ENCODE measurements around the gene PRM1. TPM values are rescaled to one million over a fixed set of nuclear protein-coding genes. Genes with fewer than 3 reads are reported as not detected.
A peak's percentile ranks its signal among the peaks of the same experiment; 100 is the strongest.

The PRM1 gene
- total RNA-seq, 1 experiment from 2014 or later = 0.48 TPM

DNA sequence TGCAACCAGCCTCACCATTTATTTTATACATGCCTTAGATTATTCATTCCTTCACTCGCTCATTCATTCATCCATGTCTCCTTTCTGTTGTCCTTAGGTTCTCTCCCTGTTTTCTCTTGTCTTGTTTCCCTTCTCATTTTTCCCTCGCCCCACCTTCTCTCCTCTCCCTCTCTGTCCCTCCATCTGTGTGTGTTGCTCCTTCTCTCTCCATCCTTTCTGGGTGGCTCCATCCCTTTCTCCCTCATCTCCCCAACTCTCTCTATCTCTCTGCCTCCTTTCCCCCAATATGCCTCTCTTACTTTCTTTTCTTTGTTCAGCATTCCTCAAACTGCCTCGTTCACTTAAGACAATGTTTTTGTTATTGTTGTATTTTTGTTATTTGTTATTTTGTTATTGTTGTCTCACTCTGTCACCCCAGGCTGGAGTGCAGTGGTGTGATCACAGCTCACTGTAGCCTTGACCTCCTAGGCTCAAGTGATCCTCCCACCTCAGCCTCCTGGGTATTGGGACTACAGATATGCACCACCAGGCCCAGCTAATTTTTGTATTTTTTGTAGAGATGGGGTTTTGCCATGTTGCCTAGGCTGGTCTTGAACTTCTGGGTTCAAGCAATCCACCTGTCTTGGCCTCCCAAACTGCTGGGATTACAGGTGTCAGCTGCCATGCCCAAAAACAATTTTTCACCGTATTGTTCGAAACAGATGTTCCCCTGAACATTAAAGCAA lies 39.5 kb downstream of the PRM1 start:
- Mint-ChIP-seq H3K9me3 (peaks cover 5% of the 10 kb centered on the region), H3K4me3 (no peak overlapping the region), H3K4me1 (peaks cover 5% of the 10 kb centered on the region), H3K36me3 (no peaks in the 10 kb centered on the region), H3K27me3 (ENCODE audit: low read depth) (no peaks in the 10 kb centered on the region; the same call in 1 of the 2 replicates), H3K27ac (no peak overlapping the region)
- POLR2A ChIA-PET = no interaction called here
- TF ChIP-seq IRF1 (CRISPR knock-in tag; IDR thresholded peaks at IDR 0.05) (no peak), E2F5 (CRISPR knock-in tag; IDR thresholded peaks at IDR 0.05) (no peak), JAZF1 (CRISPR knock-in tag; IDR thresholded peaks at IDR 0.05) (no peak), TEAD1 (CRISPR knock-in tag; IDR thresholded peaks at IDR 0.05) (no peak), MXD4 (CRISPR knock-in tag; IDR thresholded peaks at IDR 0.05; ENCODE audit: borderline replicate concordance) (no peak), ATF1 (CRISPR knock-in tag; IDR thresholded peaks at IDR 0.05) (no peak), ZNF232 (CRISPR knock-in tag; IDR thresholded peaks at IDR 0.05) (no peak)
- TF ChIP-seq, protein P1, sequence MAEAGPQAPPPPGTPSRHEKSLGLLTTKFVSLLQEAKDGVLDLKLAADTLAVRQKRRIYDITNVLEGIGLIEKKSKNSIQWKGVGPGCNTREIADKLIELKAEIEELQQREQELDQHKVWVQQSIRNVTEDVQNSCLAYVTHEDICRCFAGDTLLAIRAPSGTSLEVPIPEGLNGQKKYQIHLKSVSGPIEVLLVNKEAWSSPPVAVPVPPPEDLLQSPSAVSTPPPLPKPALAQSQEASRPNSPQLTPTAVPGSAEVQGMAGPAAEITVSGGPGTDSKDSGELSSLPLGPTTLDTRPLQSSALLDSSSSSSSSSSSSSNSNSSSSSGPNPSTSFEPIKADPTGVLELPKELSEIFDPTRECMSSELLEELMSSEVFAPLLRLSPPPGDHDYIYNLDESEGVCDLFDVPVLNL (CRISPR knock-in tag; IDR thresholded peaks at IDR 0.05; ENCODE audit: borderline replicate concordance, low read depth) = no peak
- ATAC-seq = no peak
- no peak for DNase-seq (ENCODE audit: low spot score)
- CTCF ChIA-PET = interaction anchor here (1.1 kb wide), 1 partner anchor 130 kb away, joined by 3 read pairs; no protein-coding TSS in a partner anchor

DNA sequence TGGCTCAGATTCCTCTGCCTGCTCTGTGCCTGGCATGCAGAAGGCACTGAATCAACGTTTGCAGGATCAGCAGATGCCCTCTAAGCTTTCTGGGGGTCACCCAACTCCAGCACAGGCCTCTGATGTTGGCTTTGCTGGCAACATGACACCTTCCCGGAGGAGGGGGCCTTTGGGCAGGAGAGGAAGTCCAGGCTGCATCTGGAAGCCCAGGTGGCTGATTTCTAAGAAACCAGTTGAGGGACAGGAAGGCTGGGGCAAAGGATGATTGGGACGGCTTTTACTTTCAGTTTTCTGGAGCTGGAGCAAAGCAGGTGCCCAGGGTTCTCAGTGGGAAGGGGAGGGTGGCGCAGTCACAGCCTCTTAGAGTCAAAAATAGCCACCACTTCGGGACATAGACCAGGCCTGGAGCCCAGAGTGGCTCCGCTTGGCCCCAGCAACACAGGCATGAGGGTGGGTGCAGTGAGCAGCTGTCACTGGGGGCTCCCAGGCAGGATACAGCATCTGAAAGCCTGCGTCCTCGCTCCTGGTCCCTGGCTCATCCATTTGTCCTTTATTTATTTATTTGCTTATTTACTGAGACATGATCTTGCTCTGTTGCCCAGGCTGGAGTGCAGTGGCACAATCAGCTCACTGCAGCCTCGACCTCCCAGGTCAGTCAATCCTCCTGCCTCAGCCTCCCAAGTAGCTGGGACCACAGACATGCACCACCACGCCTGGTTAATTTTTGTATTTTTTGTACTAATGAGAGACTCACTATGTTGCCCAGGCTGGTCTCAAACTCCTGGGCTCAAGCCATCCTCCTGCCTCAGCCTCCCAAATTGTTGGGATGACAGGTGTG lies 40.3 kb downstream of the PRM1 start:
- peak; percentile 49 for ATAC-seq
- DNase-seq (ENCODE audit: low spot score) = peak; percentile 29
- peaks cover 5% of the 10 kb centered on the region for H3K9me3 Mint-ChIP-seq
- POLR2A ChIA-PET = interaction anchor here (0.5 kb wide), 1 partner anchor 15 kb away, joined by 4 read pairs; no protein-coding TSS in a partner anchor
- H3K36me3 Mint-ChIP-seq = no peaks in the 10 kb centered on the region
- H3K4me1 Mint-ChIP-seq = peaks cover 5% of the 10 kb centered on the region
- CTCF ChIA-PET = interaction anchor here (0.5 to 1.1 kb wide), 3 partner anchors 127 to 147 kb away, joined by 3 read pairs; no protein-coding TSS in a partner anchor
- TF ChIP-seq ZNF512 (CRISPR knock-in tag; IDR thresholded peaks at IDR 0.05; ENCODE audit: borderline replicate concordance) (no peak), ZNF121 (CRISPR knock-in tag; IDR thresholded peaks at IDR 0.05) (peak; percentile 57)
- 0 out of 2 replicates have a peak overlapping the region, but pooled peaks have one; percentile 8 for H3K27ac Mint-ChIP-seq
- no peaks in the 10 kb centered on the region; the same call in 1 of the 2 replicates for H3K27me3 Mint-ChIP-seq (ENCODE audit: low read depth)
- no peak overlapping the region for H3K4me3 Mint-ChIP-seq

DNA sequence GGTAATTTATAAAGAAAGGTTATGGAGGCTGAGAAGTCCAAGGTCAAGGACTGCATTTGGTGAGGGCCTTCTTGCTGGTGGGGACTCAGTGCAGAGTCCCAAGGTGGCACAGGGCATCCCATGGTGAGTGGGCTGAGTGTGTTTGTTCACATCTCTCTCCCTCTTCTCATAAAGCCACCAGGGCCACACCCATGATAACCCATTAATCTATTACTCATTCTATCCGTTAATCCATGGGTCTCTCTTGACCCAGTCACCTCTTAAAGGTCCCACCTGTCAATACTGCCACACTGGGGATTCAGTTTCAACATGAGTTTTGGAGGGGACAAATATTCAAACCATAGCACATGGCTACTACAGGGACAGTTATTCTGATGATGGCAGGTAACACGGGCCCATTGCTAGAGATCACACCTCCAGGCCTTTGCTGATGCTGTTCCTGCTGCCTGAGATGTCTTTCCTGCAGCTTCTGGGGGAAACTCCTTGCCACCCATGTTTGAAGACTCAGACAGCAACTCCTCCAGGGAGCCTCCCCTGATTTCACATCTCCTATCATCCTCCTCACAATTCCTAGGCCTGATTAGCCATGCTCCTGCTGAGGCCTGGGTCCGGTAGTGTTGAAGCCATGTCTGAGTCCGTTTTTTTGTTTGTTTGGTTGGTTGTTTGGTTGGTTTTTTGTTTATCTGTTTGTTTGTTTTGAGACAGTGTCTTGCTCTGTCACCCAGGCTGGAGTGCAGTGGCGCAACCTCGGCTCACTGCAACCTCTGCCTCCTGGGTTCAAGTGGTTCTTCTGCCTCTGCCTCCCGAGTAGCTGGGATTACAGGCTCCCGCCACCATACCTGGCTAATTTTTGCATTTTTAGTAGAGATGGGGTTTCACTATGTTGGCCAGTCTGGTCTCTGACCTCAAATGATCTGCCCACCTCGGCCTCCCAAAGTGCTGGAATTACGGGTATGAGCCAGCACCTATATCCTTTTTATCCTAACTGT lies 41.2 kb downstream of the PRM1 start:
- Mint-ChIP-seq H3K4me3 (no peak overlapping the region), H3K27ac (0 out of 2 replicates have a peak overlapping the region, but pooled peaks have one; percentile 8), H3K4me1 (peaks cover 5% of the 10 kb centered on the region), H3K27me3 (ENCODE audit: low read depth) (no peaks in the 10 kb centered on the region; the same call in 1 of the 2 replicates), H3K36me3 (no peaks in the 10 kb centered on the region), H3K9me3 (peaks cover 5% of the 10 kb centered on the region)
- DNase-seq (ENCODE audit: low spot score) = no peak
- no peak for ATAC-seq
- no peak for TF ChIP-seq CREM (CRISPR knock-in tag; IDR thresholded peaks at IDR 0.05)
- no peak for TF ChIP-seq GABPB1 (CRISPR knock-in tag; IDR thresholded peaks at IDR 0.05)
- peak; percentile 14; the same call in 1 of the 2 replicates for TF ChIP-seq ZNF121 (CRISPR knock-in tag; IDR thresholded peaks at IDR 0.05)
- CTCF ChIA-PET = interaction anchor here (0.6 kb wide), 2 partner anchors 148 to 258 kb away, joined by 3 read pairs; no protein-coding TSS in a partner anchor
- POLR2A ChIA-PET = interaction anchor here (0.5 to 0.7 kb wide), 2 partner anchors 16 kb away, joined by 3 to 4 read pairs; no protein-coding TSS in a partner anchor

All from WTC11 (cell line).